Measurements from ENCODE around the gene DPEP1. TPM values are rescaled to one million over a fixed set of nuclear protein-coding genes. Genes with fewer than 3 reads are reported as not detected.
"Not testable (repeated sequence)": the region's sequence is repeated elsewhere in the genome, so short reads cannot be mapped to it uniquely, and the experiment has no call there.

DPEP1 gene
- total RNA-seq, 1 donor from 2014 or later = not detected

- ATAC-seq = no peak
Observed at GRCh38 chr16:89653656-89654295, 40.3 kb downstream of the DPEP1 start.

GRCh38 chr16:89655062-89655643 is 41.7 kb downstream of the DPEP1 start:
- ATAC-seq = no peak

GRCh38 chr16:89656435-89657121 is 43.1 kb downstream of the DPEP1 start:
- ATAC-seq = no peak

- peak; percentile 94 for ATAC-seq
Observed at GRCh38 chr16:89657442-89658220, 44.2 kb downstream of the DPEP1 start, which contains the start of the genes CHMP1A and SPATA33. CHMP1A (minus strand) TSS chr16:89657708; CDS start chr16:89657588, 120 bp downstream. SPATA33 (plus strand) TSS chr16:89657836; CDS start chr16:89657912, 76 bp downstream.

- ATAC-seq = peak; percentile 9
Observed at GRCh38 chr16:89658221-89658879, 44.9 kb downstream of the DPEP1 start.

GRCh38 chr16:89660146-89660545 is 46.7 kb downstream of the DPEP1 start:
- no peak for ATAC-seq

- ATAC-seq = no peak
Observed at GRCh38 chr16:89661215-89661614, 47.8 kb downstream of the DPEP1 start.

- peak; percentile 15 for ATAC-seq
Observed at GRCh38 chr16:89664238-89664637, 50.8 kb downstream of the DPEP1 start.

- ATAC-seq = not testable (repeated sequence)
Observed at GRCh38 chr16:89667000-89667399, 53.6 kb downstream of the DPEP1 start.

GRCh38 chr16:89667633-89668032 is 54.2 kb downstream of the DPEP1 start:
- no peak for ATAC-seq

GRCh38 chr16:89668790-89669158 is 55.3 kb downstream of the DPEP1 start:
- ATAC-seq = no peak

- ATAC-seq = no peak
Observed at GRCh38 chr16:89669755-89670154, 56.3 kb downstream of the DPEP1 start.

GRCh38 chr16:89670496-89671431 is 57.3 kb downstream of the DPEP1 start:
- ATAC-seq = peak; percentile 82

- not testable (repeated sequence) for ATAC-seq
Observed at GRCh38 chr16:89671565-89671964, 58.1 kb downstream of the DPEP1 start.

GRCh38 chr16:89672177-89672941 is 58.9 kb downstream of the DPEP1 start:
- ATAC-seq = no peak

- ATAC-seq = no peak
Observed at GRCh38 chr16:89678258-89678657, 64.8 kb downstream of the DPEP1 start.

GRCh38 chr16:89685916-89686315 is 72.5 kb downstream of the DPEP1 start:
- peak; percentile 9 for ATAC-seq

- ATAC-seq = peak; percentile 89
Observed at GRCh38 chr16:89686520-89687091, 73.2 kb downstream of the DPEP1 start, which contains the start of gene CDK10. CDK10 (plus strand) TSS chr16:89686689; CDS start chr16:89686711, 22 bp downstream.

GRCh38 chr16:89687092-89687940 is 73.9 kb downstream of the DPEP1 start:
- peak; percentile 60 for ATAC-seq

Measured in esophagus mucosa (tissue), 1 donor.